Measurements from ENCODE around the gene GOLGA8N.
"Not testable (repeated sequence)": the region's sequence is repeated elsewhere in the genome, so short reads cannot be mapped to it uniquely, and the experiment has no call there.

Gene GOLGA8N

DNA sequence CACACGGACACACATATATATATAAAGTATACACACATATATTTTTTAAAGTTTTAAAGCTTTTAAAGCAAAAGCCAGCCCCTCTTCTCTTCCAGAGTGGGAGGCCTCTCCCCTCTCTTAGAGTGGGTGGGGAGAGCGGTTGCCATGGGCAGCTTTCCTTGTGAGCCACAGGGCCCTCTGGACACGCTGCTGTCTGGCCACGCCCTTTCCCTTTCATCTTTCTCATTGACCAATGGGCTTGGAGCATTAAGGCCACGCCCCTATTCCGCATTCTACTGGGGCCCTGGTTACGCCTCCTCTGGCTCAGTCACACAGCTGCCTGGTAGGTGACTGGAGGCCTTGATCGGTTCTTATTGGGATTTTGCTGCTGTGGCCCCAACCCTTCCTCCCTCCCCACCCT, at the start of gene GOLGA8N:
GOLGA8N (plus strand) TSS at position 306 of the 400 bp plus-strand sequence.
- not testable (repeated sequence) for DNase-seq (ENCODE audit: low read depth)

DNA sequence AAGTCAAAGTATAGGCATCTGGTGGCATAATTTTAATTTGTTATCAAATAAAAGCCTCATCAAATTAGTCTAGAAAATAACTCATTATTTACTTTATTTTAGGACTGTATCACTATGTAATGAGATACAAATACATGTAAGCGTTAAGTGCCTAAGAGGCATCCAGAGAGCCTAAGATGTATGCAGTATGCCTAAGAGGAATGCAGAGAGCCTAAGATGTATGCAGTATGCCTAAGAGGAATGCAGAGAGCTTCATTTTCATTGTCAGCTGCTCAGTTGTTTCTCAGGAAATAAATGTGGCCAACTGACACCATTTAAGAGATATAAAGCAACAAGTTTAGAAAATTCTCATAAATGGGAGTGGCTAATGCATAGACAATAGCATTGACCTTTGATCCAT, 49.8 kb upstream of the GOLGA8N start:
- DNase-seq (ENCODE audit: low read depth) = not testable (repeated sequence)

DNA sequence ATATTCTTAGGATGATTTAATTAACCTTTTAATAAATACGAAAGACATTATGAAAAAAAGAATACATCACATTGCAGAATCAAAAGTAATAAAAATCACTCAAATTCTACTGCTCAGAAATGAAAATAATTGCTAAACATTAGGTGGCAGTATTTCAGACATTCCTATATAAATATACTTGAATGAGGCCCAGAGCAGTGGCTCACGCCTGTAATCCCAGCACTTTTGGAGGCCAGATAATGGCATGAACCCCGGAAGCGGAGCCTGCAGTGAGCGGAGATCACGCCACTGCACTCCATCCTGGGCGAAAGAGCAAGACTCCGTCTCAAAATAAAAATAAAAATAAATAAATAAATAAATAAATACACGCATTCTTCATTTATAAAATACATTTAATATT, 48.1 kb upstream of the GOLGA8N start:
- DNase-seq (ENCODE audit: low read depth) = not testable (repeated sequence)

DNA sequence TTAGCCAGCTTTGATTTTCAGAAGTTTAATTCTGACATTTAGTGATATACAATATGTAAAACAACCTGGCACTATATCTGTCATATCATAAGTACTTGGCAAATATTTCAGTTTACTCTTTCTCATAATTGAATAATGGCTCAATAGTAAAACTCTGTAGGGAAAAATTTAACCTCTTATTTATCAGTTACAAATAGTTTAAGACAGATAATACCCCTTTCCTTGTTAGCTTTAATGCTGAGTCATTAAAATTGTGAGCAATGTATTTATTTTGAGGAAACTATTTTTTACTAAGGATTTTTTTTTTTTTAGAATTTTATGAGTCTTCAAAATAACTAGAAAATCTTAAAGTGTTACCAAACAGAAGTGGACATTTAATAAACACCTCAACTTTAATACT, 38.7 kb upstream of the GOLGA8N start:
- DNase-seq (ENCODE audit: low read depth) = not testable (repeated sequence)

- DNase-seq (ENCODE audit: low read depth) = not testable (repeated sequence)
Measured at GRCh38 chr15:32562198-32562597, 31.1 kb upstream of the GOLGA8N start.

DNA sequence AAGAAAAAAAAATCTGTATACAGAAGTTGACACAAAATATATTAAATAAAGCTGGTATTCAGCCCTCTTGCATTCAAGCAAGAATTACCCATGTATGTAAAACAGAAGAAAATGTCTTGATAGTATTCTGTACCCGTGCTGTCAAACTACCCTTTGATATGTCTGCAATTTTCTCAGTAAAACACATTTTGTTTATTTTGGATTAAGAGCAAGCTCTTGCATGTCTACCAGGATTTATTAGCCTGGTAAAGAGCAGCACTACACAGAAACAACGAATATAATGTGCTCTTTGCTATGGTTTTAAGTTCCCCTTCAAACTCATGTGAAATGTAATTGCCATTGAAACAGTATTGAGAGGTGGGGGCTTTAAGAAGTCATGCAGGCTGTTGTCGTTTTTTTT, 24.3 kb upstream of the GOLGA8N start:
- not testable (repeated sequence) for DNase-seq (ENCODE audit: low read depth)

GRCh38 chr15:32578482-32578881, 14.8 kb upstream of the GOLGA8N start:
- not testable (repeated sequence) for DNase-seq (ENCODE audit: low read depth)

GRCh38 chr15:32585844-32586243, 7.4 kb upstream of the GOLGA8N start:
- DNase-seq (ENCODE audit: low read depth) = not testable (repeated sequence)

- not testable (repeated sequence) for DNase-seq (ENCODE audit: low read depth)
Measured at GRCh38 chr15:32609518-32609917, 16.3 kb downstream of the GOLGA8N start.

DNA sequence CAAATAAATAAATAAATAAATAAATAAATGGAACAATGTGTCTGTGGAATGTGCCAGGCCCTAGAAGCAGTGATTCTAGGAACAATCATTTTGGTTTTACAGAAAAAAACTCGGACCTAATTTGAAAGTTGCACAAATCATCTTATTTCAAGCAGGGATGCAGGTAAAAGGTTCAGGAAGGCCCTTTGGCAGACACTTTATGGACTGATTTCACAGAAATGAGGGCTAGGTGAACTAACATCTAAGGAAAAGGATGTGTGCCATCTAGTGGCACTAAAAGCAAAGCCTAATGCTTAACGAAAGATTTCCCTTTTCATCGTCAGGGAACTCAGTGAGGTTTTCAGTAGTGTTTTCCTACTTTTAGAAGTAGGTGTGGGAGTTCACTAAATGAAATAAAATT, 17.5 kb downstream of the GOLGA8N start:
- peak; percentile 43 for DNase-seq (ENCODE audit: low read depth)

DNA sequence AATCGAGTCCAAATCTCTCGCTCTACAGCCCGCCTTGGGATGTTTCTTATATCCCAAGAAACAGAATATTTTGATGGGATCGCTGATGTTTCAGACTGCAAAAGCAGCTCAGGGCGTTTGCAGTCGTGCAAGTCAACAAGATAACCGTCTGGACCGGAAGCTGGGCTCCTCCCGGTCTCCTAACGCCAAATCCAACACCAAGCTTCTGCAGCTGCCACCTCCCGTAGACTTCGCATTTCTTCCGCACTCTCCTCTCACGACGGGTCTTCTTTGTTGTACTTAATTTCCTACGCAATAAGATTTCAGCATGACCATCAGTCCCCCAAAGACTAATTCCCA, 21.4 kb downstream of the GOLGA8N start:
- DNase-seq (ENCODE audit: low read depth) = not testable (repeated sequence)

DNA sequence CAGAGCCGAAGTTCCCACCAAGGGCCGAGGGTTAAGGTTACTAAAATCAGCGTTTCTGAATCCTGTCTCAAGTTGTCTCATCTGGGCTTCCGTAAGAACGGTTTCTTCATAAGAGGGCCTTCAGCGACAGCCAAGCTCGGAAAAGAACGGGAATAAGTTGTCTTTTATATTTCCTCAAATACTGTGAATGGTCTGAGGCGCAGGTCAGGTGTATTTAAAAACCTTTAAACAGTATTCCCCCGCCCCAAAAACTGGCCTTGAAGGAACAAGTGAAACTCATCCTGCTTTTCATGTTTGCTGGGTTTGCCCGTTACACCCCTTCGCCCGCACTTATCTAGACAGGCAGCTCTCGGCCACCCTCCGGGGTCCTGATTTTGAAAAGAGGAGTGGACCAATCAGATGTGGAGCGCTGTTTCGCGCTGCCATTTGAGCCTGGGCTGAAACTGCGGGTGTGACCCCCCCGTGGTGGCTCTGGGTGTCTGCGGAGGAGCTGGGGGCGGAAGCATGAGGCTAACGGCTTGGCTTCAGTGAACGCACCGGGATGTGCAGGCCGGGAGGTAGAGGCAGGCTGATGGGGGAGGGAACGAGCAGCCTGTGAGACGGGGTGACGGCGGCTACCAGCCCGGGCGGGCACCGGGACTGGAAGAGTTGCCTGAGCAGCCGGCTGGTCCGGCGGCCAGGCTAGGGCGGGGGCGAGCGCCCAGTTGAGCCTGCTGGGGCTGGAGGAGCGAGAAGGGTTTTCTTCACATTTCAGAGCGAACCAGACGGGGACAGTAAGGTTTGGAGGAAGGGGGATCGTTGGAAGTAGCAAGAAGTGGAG, 22.0 kb downstream of the GOLGA8N start, which contains the start of gene ARHGAP11A:
ARHGAP11A (plus strand) TSS at position 454 of the 820 bp plus-strand sequence. CDS start 708 bp downstream, outside the sequence.
- peak; percentile 93 for DNase-seq (ENCODE audit: low read depth)

GRCh38 chr15:32615871-32616426, 22.7 kb downstream of the GOLGA8N start:
- DNase-seq (ENCODE audit: low read depth) = not testable (repeated sequence)

GRCh38 chr15:32636410-32636809, 43.2 kb downstream of the GOLGA8N start:
- DNase-seq (ENCODE audit: low read depth) = peak; percentile 19

GRCh38 chr15:32636908-32637567, 43.8 kb downstream of the GOLGA8N start:
- peak; percentile 30 for DNase-seq (ENCODE audit: low read depth)

DNA sequence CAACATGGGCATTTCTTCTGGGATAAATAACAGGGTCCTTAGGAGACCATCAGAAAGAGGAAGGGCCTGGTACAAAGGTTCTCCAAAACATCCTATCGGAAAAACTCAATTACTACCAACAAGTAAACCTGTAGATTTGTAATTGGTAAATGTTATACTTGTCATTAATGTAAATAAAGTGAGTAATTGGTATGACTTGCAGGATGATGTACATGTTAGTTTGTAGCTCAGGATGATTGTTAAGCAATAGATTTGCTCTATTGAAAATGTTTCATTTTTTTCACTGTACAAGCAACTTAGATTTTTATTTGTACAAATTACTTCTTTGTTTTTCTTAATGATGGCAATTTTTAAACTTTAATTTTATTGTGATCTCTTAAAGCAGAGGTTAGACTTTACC, 44.4 kb downstream of the GOLGA8N start:
- no peak for DNase-seq (ENCODE audit: low read depth)

DNA sequence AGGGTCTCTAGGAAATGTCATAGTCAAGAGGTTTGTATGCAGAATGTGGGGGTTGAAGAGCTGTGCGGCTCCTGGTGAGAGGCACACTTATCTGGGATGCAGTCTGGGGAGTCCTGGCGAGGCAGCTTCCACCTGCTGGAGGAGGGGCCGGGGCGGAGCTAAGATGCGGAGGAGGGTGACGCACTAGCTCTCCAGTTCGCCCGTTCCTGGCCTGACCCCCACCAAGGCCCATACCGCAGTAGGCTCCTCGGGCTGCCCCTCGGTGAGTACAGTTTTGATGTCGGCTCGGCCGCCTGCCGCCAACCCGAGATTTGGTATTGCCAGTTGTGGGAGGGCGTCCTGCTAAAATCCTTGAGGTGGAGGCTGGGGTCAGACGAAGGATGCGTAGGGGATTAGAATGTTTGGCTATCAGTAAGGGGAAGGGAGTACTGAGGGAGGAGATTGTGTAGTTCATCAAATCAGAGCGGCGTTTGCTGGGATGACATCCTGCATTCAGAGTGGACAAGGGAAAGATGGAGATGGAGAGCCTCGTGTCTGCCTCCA, 48.3 kb downstream of the GOLGA8N start, which contains the start of gene SCG5:
SCG5 (plus strand) TSS at position 194 of the 543 bp plus-strand sequence. CDS start 1,883 bp downstream, outside the sequence.
- no peak for DNase-seq (ENCODE audit: low read depth)

DNA sequence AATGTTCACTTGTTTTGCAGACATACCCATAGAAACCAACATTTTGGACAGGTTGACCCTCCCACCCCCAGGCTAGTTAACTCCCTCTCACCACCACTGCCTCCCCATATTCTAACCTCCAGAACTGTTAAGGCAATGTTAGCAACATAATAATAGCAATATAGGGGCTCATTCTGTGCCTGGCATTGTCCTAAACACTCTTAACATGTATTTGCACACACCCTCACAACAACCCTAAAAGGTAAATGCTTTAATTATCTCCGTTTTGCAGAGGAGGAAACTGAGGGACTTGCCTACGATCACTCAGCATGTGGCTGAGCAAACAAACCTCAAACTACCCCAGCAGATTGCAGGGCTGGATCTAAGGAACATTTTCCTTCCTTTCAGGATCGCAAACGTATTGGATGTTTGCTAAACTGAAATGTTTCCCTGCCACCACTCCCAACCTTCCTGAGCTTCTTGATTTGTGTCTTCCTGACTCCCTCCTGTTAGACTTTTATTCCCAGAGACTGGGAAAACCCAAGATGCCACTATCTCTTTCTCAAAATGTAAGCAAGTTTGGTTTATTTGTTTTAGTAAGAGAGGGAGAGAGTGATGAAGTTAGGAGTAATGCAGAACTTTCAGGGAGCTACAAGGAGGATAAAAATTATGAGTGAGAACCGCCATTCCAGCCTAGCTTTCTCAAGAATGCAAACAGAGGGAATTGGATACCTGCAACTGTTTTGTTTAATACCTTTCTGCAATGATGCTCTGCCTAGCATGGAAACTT, 49.6 kb downstream of the GOLGA8N start:
- DNase-seq (ENCODE audit: low read depth) = no peak

DNA sequence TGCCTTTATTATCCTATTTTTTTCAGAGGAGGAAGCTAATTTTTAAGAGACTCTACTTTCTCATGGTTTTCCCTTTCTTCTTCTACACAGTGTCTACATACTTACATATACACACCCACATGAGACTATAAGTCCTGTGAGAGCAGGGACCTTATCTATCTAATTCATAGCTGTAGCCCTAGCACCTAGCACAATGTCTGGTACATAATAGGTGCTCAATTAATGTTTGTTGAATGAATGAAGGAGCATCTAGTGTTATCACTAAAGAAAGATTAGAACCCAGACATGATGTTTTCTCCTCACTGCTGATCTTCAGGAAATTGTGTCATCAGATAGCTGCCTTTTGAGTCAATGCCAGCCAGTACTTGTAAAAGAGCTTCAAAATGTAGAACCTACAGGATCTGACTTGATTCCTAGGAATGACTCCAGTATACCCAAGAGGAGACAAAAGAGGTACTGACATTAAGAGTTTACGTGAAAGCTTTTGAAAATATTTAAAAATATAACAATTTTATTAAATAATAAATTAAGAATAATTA, 50.7 kb downstream of the GOLGA8N start:
- no peak for DNase-seq (ENCODE audit: low read depth)

GRCh38 chr15:32646291-32646690, 53.0 kb downstream of the GOLGA8N start:
- no peak for DNase-seq (ENCODE audit: low read depth)

- DNase-seq (ENCODE audit: low read depth) = peak; percentile 33
Measured at GRCh38 chr15:32649342-32649741, 56.1 kb downstream of the GOLGA8N start.
